Thyroid gland (tissue), 4 donors: ENCODE results near the gene GPR148.

Experiments
- CTCF ChIP-seq, 6 experiments: fragments of 200-600 bp in 3 of 6; fragments of 450-650 bp in 3 of 6; sonication (generic) in 3 of 6; IDR thresholded peaks; one replicate each; pipeline ENCODE4 v1.5.1; 2016 to 2019; ENCODE audit warnings: antibody characterized with exemption in 6 of 6, mild to moderate bottlenecking in 2 of 6, inconsistent platforms in 1 of 6, moderate library complexity in 1 of 6
- POLR2A ChIP-seq, 2 donors: fragments of 450-650 bp; IDR thresholded peaks; one replicate each; pipeline ENCODE4 v1.6.1; 2017; ENCODE audit warnings: antibody characterized with exemption in 2 of 2, mild to moderate bottlenecking in 2 of 2, moderate library complexity in 1 of 2

- TF ChIP-seq CTCF (IDR thresholded peaks at IDR 0.05) (no peak), POLR2A (IDR thresholded peaks at IDR 0.05) (no peak)
These were observed 20.8 kb downstream of the GPR148 start for GRCh38 chr2:130749641-130750040.
